IMR-90 (cell line): Measurements from ENCODE around the gene OR8B4. TPM values are rescaled to one million over a fixed set of nuclear protein-coding genes. Genes with fewer than 3 reads are reported as not detected.

Experiments
- ATAC-seq: fragments of 200-7000 bp; cut with Tn5 transposase; 2 replicates; pipeline ENCODE4 v1.9.1; 2020; ENCODE audit warnings: low read depth, mild to moderate bottlenecking, moderate library complexity
- BruUV-seq: library from RNA; stranded (reverse); fragments of 400-500 nt; replicated peaks from 2 replicates; lab custom pipeline; 2021; lab: Mats Ljungman, UMichigan
- CTCF ChIA-PET: fragments of 300-600 bp; formaldehyde crosslinking; extraction: SDS; loops from one replicate; lab custom pipeline; 2021; ENCODE audit warnings: antibody characterized with exemption; lab: Yijun Ruan, JAX
- POLR2A ChIA-PET: fragments of 300-600 bp; sonication (Branson Sonifier 250); formaldehyde crosslinking; loops from one replicate; lab custom pipeline; 2022; ENCODE audit warnings: antibody characterized with exemption; ENCODE audit not compliant: unreplicated experiment; lab: Charles Lee
- DNase-seq: peaks from one replicate; pipeline ENCODE4 v3.0.0; 2013
- H2AFZ ChIP-seq: replicated peaks from 2 replicates; pipeline ENCODE3; 2013; ENCODE audit warnings: low read length, mild to moderate bottlenecking; ENCODE audit not compliant: poor library complexity
- H2AK5ac ChIP-seq: 2 replicates; pipeline ENCODE4 v1.6.1; 2013; ENCODE audit warnings: low read depth, low read length, inconsistent platforms
- H2AK9ac ChIP-seq: replicated peaks from 2 replicates; pipeline ENCODE3; 2013; ENCODE audit warnings: mild to moderate bottlenecking, low read depth, low read length, moderate library complexity; ENCODE audit not compliant: poor library complexity
- H2BK120ac ChIP-seq: 2 replicates; pipeline ENCODE4 v1.6.1; 2013; ENCODE audit warnings: low read depth, low read length, inconsistent platforms
- H2BK15ac ChIP-seq: 3 replicates; pipeline ENCODE4 v1.6.1; 2013; ENCODE audit warnings: low read depth, low read length, inconsistent platforms
- H2BK20ac ChIP-seq: 2 replicates; pipeline ENCODE4 v1.6.1; 2013; ENCODE audit warnings: low read depth, mild to moderate bottlenecking, inconsistent platforms, low read length, moderate library complexity
- H2BK5ac ChIP-seq: 2 replicates; pipeline ENCODE4 v1.6.1; 2013; ENCODE audit warnings: mild to moderate bottlenecking, low read depth, low read length, inconsistent platforms; ENCODE audit not compliant: poor library complexity, severe bottlenecking
- H3K14ac ChIP-seq: replicated peaks from 2 replicates; pipeline ENCODE4 v1.6.1; 2013; ENCODE audit warnings: low read depth, low read length, inconsistent platforms
- H3K18ac ChIP-seq: 2 replicates; pipeline ENCODE4 v1.6.1; 2013; ENCODE audit warnings: low read depth, low read length, control low read depth
- H3K23ac ChIP-seq: 2 replicates; pipeline ENCODE4 v1.6.1; 2013; ENCODE audit warnings: low read depth, low read length, inconsistent platforms
- H3K27ac ChIP-seq: 2 replicates; pipeline ENCODE4 v1.5.1; 2013; ENCODE audit warnings: mild to moderate bottlenecking, control low read depth, low read length; ENCODE audit not compliant: insufficient read depth
- H3K27me3 ChIP-seq: 2 replicates; pipeline ENCODE4 v1.6.1; 2013; ENCODE audit warnings: low read length; ENCODE audit not compliant: control insufficient read depth, insufficient read depth
- H3K36me3 ChIP-seq: 2 replicates; pipeline ENCODE4 v1.6.1; 2013; ENCODE audit warnings: low read length, mixed read lengths; ENCODE audit not compliant: control insufficient read depth, insufficient read depth
- H3K4ac ChIP-seq: 2 replicates; pipeline ENCODE4 v1.6.1; 2013; ENCODE audit warnings: low read depth, low read length, inconsistent platforms
- H3K4me1 ChIP-seq: 2 replicates; pipeline ENCODE4 v1.6.1; 2013; ENCODE audit warnings: low read length, mixed read lengths; ENCODE audit not compliant: control insufficient read depth, insufficient read depth
- H3K4me2 ChIP-seq: 2 replicates; pipeline ENCODE4 v1.6.1; 2013; ENCODE audit warnings: low read depth, mild to moderate bottlenecking, control low read depth, low read length, moderate library complexity
- H3K4me3 ChIP-seq: 2 replicates; pipeline ENCODE4 v1.5.1; 2013; ENCODE audit warnings: low read depth, mild to moderate bottlenecking, control low read depth, low read length, moderate library complexity; ENCODE audit not compliant: insufficient read depth
- H3K56ac ChIP-seq: 2 replicates; pipeline ENCODE4 v1.6.1; 2013; ENCODE audit warnings: low read length, inconsistent platforms; ENCODE audit not compliant: insufficient read depth; ENCODE audit errors: extremely low read depth
- H3K79me1 ChIP-seq, 2 experiments: 2 replicates each; pipeline ENCODE4 v1.6.1; 2013; ENCODE audit warnings: low read length in 2 of 2, inconsistent platforms in 1 of 2, low read depth in 1 of 2
- H3K9ac ChIP-seq: 2 replicates; pipeline ENCODE4 v1.6.1; 2013; ENCODE audit warnings: low read depth, low read length, control low read depth
- H3K9me1 ChIP-seq: 2 replicates; pipeline ENCODE4 v1.6.1; 2013; ENCODE audit warnings: low read length, inconsistent platforms; ENCODE audit not compliant: insufficient read depth
- H3K9me3 ChIP-seq: 2 replicates; pipeline ENCODE4 v1.6.1; 2013; ENCODE audit warnings: low read length; ENCODE audit not compliant: control insufficient read depth, insufficient read depth
- H4K20me1 ChIP-seq: 2 replicates; pipeline ENCODE4 v1.6.1; 2013; ENCODE audit warnings: low read length, inconsistent platforms; ENCODE audit not compliant: insufficient read depth
- H4K5ac ChIP-seq: 2 replicates; pipeline ENCODE4 v1.6.1; 2013; ENCODE audit warnings: mild to moderate bottlenecking, low read depth, low read length, control low read depth
- H4K8ac ChIP-seq, 2 experiments: 2 replicates each; pipeline ENCODE4 v1.6.1; 2013; ENCODE audit warnings: low read depth in 2 of 2, low read length in 2 of 2, control low read depth in 1 of 2, inconsistent platforms in 1 of 2
- H4K91ac ChIP-seq: 2 replicates; pipeline ENCODE4 v1.6.1; 2013; ENCODE audit warnings: low read depth, low read length, inconsistent platforms; ENCODE audit not compliant: insufficient read depth
- BHLHE40 ChIP-seq: fragments of 150-350 bp; IDR thresholded peaks from 2 replicates; pipeline ENCODE4 v1.6.1; 2016; ENCODE audit warnings: mild to moderate bottlenecking, low read depth, low read length
- CEBPB ChIP-seq: IDR thresholded peaks from 2 replicates; pipeline ENCODE4 v1.6.1; 2012; ENCODE audit warnings: low read depth, low read length, improper control_type of control experiment
- CHD1 ChIP-seq: IDR thresholded peaks from 2 replicates; pipeline ENCODE4 v1.6.1; 2012; ENCODE audit warnings: low read depth, low read length, improper control_type of control experiment
- CTCF ChIP-seq: conservative IDR thresholded peaks from 2 replicates; pipeline ENCODE4 v1.5.1; 2012; ENCODE audit warnings: mild to moderate bottlenecking, low read depth, low read length, improper control_type of control experiment
- ELK1 ChIP-seq: fragments of 150-350 bp; IDR thresholded peaks from 2 replicates; pipeline ENCODE4 v1.6.1; 2016; ENCODE audit warnings: low read depth, mild to moderate bottlenecking, low read length, moderate library complexity, borderline replicate concordance
- FOS ChIP-seq: fragments of 150-350 bp; IDR thresholded peaks from 2 replicates; pipeline ENCODE4 v1.6.1; 2016; ENCODE audit warnings: low read depth, low read length
- MAZ ChIP-seq: IDR thresholded peaks from 2 replicates; pipeline ENCODE4 v1.6.1; 2012; ENCODE audit warnings: low read depth, mild to moderate bottlenecking, low read length, improper control_type of control experiment, moderate library complexity, borderline replicate concordance
- MXI1 ChIP-seq: IDR thresholded peaks from 2 replicates; pipeline ENCODE4 v1.6.1; 2012; ENCODE audit warnings: low read depth, mild to moderate bottlenecking, low read length, moderate library complexity, borderline replicate concordance
- NFE2L2 ChIP-seq: fragments of 150-350 bp; IDR thresholded peaks from 2 replicates; pipeline ENCODE4 v1.6.1; 2016; ENCODE audit warnings: low read depth, mild to moderate bottlenecking, low read length
- POLR2A ChIP-seq: IDR thresholded peaks from 2 replicates; pipeline ENCODE4 v1.6.1; 2012; ENCODE audit warnings: mild to moderate bottlenecking, low read depth, low read length
- SMC3 ChIP-seq: fragments of 150-350 bp; IDR thresholded peaks from 2 replicates; pipeline ENCODE4 v1.6.1; 2016; ENCODE audit warnings: low read depth, mild to moderate bottlenecking, antibody characterized with exemption, low read length, moderate library complexity
- USF2 ChIP-seq: fragments of 150-350 bp; IDR thresholded peaks from 2 replicates; pipeline ENCODE4 v1.6.1; 2017; ENCODE audit warnings: mild to moderate bottlenecking, antibody characterized with exemption, low read length, low read depth
- WGBS, 2 experiments: methylation state at CpG; one replicate each; pipeline versions ENCODE4 v1.1.5 to v1.1.7; 2013; ENCODE audit warnings: missing lambda C conversion rate in 2 of 2; ENCODE audit not compliant: insufficient read length in 1 of 2; ENCODE audit errors: extremely low coverage in 2 of 2; 5-methylcytosine and 5-hydroxymethylcytosine counted together
- dilution Hi-C: fragments of 300-500 bp; cut with HindIII; formaldehyde crosslinking; loops from one replicate; pipeline ENCODE4 v1.14.3; 2018; ENCODE audit warnings: low sequenced_read_pairs; ENCODE audit not compliant: unreplicated experiment
- in situ Hi-C: fragments of 300-500 bp; cut with MboI; formaldehyde crosslinking; loops from 3 replicates; pipeline ENCODE4 v1.14.3; 2019; ENCODE audit warnings: low sequenced_read_pairs, inconsistent platforms, mixed read lengths
- intact Hi-C: fragments of 100-400 bp; cut with micrococcal nuclease; formaldehyde crosslinking; loops from 2 replicates; pipeline ENCODE4 v1.10.0; 2022
- polyA plus RNA-seq, 3 experiments: library from polyadenylated mRNA; depleted of rRNA; stranded (reverse); fragments of >200 nt; gene quantifications; 2 replicates each; pipeline ENCODE4 v1.2.3, GENCODE V29; 2012; ENCODE audit warnings: low replicate concordance in 1 of 3
- total RNA-seq: library from RNA; depleted of rRNA; stranded (reverse); fragments of >200 nt; gene quantifications from 2 replicates; pipeline ENCODE4 v1.2.3, GENCODE V29; 2012

Gene OR8B4
- total and polyA plus RNA-seq, 2 of the 4 experiments (the other 2 are of a cell fraction) = not detected

- no peaks in the 10 kb centered on the region for H3K4me1 ChIP-seq
- no peak within 1 kb of the TSS for H4K91ac ChIP-seq
- no peak within 1 kb of the TSS for H3K23ac ChIP-seq
- H3K18ac ChIP-seq = no peak within 1 kb of the TSS
- ChIA-PET POLR2A (no interaction called here), CTCF (no interaction called here)
- H3K9ac ChIP-seq = no peak within 1 kb of the TSS
- no TSS peak for BruUV-seq
- no peaks in the 10 kb centered on the region for H3K9me3 ChIP-seq
- no peaks in the 10 kb centered on the region for H4K20me1 ChIP-seq
- no peak within 1 kb of the TSS for H2BK15ac ChIP-seq
- in situ Hi-C loops = no loop called here
- H4K5ac ChIP-seq = no peak within 1 kb of the TSS
- no peak within 1 kb of the TSS for H3K56ac ChIP-seq
- H3K4me3 ChIP-seq = no peak within 1 kb of the TSS
- DNase-seq (no peak), ATAC-seq (no peak)
- no peaks in the 10 kb centered on the region for H3K79me1 ChIP-seq
- H2AK9ac ChIP-seq = no peak within 1 kb of the TSS
- TF ChIP-seq NFE2L2 (no peak), MXI1 (no peak), MAZ (no peak), FOS (no peak), BHLHE40 (no peak), CTCF (no peak), SMC3 (no peak), POLR2A (no peak), ELK1 (no peak), USF2 (no peak), CEBPB (no peak), CHD1 (no peak)
- no peaks in the 10 kb centered on the region for H3K9me1 ChIP-seq
- no peak within 1 kb of the TSS for H3K4me2 ChIP-seq
- H4K8ac ChIP-seq = no peak within 1 kb of the TSS
- no peaks in the 10 kb centered on the region for H3K36me3 ChIP-seq
- H3K27me3 ChIP-seq = no peaks in the 10 kb centered on the region; the same call in 1 of the 2 replicates
- H3K14ac ChIP-seq = no peak within 1 kb of the TSS
- WGBS, 2 experiments = no CpG with 5 or more reads among the region's 2 CpGs
- H2AK5ac ChIP-seq = no peak within 1 kb of the TSS
- H2BK5ac ChIP-seq = no peak within 1 kb of the TSS
- no peak within 1 kb of the TSS for H2BK20ac ChIP-seq
- no peak within 1 kb of the TSS for H3K4ac ChIP-seq
- intact Hi-C loops = no loop called here
- dilution Hi-C loops = no loop called here
- H3K27ac ChIP-seq = no peak within 1 kb of the TSS
- H2BK120ac ChIP-seq = no peak within 1 kb of the TSS
- no peak within 1 kb of the TSS for H2AFZ ChIP-seq
These were observed 40.3 kb downstream of the OR8B4 start, which contains the start of gene OR8B2 for GRCh38 chr11:124384399-124384798. Gene OR8B2 (minus strand): TSS chr11:124384499. CDS start chr11:124383343, 1,156 bp downstream.
